ENCODE results near the gene PPP1R15B. TPM values are rescaled to one million over a fixed set of nuclear protein-coding genes. Genes with fewer than 3 reads are reported as not detected.

PPP1R15B gene
- total and polyA plus RNA-seq, 4 donors: 13.0 to 54.0 (median 26.1) TPM

DNA sequence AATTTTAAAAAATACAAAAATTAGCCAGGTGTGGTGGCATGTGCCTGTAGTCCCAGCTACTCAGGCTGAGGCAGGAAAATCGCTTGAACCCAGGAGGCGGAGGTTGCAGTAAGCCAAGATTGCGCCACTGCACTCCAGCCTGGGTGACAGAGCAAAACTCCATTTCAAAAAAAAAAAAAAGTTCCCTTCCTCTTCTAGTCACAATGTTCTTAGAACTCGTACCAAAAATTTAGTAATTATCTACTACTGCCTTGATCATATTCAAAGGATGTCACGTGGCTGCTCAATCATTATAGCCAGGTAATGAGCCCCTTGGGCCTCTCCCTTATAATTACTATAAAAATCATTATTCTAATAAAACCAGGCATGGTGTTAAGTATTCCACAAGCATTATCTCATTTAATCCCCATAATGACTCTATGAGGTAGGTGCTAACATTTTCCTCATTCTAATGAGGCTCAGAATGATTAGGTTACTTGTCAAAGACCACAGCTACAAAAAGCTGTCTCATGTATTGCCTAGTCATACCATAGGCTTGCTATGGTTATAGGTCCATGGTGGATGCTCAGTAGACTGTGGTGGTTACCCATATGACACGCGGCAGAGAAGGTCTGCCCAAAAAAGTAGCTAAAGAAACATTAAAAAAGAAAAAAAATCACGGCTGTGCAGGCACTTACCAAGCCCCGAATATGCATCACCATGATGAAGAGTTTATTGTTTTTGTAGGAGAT lies 15.5 kb upstream of the PPP1R15B start:
- TF ChIP-seq HNF4G (IDR thresholded peaks at IDR 0.05): no peak
- TF ChIP-seq EGR1 (IDR thresholded peaks at IDR 0.05; ENCODE audit: low read depth in 2 of 2): no peak
- TF ChIP-seq FOXA1 (IDR thresholded peaks at IDR 0.05): no peak
- no peak for TF ChIP-seq HNF4A (conservative IDR thresholded peaks at IDR 0.05)
- no peak for TF ChIP-seq GABPA (IDR thresholded peaks at IDR 0.05 in 1 of 2, conservative IDR thresholded peaks at IDR 0.05 in 1 of 2)
- H3K36me3 ChIP-seq (ENCODE audit: control insufficient read depth in 4 of 4, insufficient read depth in 3 of 4, low read depth in 1 of 4, low read length in 3 of 4): peaks cover 0 to 15% (median 6%) of the 10 kb centered on the region in 4 donors

DNA sequence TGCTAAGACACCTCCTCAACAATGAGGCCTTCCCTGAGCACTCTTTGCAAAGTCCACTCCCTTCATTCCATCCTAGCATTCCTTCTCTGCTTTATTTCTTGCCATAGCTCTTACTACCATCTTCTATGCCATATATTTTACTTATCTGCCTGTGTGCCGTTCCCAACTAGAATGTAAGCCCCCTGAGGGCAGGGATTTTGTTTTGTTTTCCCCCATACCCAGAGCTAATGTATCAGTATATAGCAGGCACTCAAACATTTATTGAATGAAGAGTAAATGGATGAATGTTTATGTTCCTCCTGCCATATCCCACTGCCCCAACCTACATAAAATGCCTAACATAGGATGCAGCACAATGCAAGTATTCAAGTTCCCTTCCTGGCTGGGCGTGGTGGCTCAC lies 14.9 kb upstream of the PPP1R15B start:
- Histone ChIP-seq H3K9me3 (ENCODE audit: control insufficient read depth in 4 of 4, low read length in 3 of 4) (no peaks in the 10 kb centered on the region), H3K4me3 (ENCODE audit: low read depth in 1 of 3, low read length in 3 of 3) (no peak overlapping the region), H3K27me3 (ENCODE audit: control insufficient read depth in 4 of 4, insufficient read depth in 4 of 4, low read length in 3 of 4) (no peaks in the 10 kb centered on the region), H3K36me3 (ENCODE audit: control insufficient read depth in 4 of 4, insufficient read depth in 3 of 4, low read depth in 1 of 4, low read length in 3 of 4) (peaks cover 0 to 15% (median 5%) of the 10 kb centered on the region in 4 donors), H3K9ac (ENCODE audit: low read depth in 1 of 2, low read length in 2 of 2) (no peak overlapping the region), H3K4me1 (ENCODE audit: control insufficient read depth in 4 of 4, insufficient read depth in 4 of 4, low read length in 3 of 4) (peaks cover 0 to 2% (median under 1%) of the 10 kb centered on the region in 4 donors), H3K27ac (ENCODE audit: low read depth in 1 of 2, low read length in 2 of 2) (no peak overlapping the region)
- 97% methylated on average over 2 of the region's 2 CpGs for WGBS
- DNase-seq (ENCODE audit: low spot score): no peak
- TF ChIP-seq, protein P1, sequence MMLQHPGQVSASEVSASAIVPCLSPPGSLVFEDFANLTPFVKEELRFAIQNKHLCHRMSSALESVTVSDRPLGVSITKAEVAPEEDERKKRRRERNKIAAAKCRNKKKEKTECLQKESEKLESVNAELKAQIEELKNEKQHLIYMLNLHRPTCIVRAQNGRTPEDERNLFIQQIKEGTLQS (IDR thresholded peaks at IDR 0.05): no peak
- TF ChIP-seq YY1 (IDR thresholded peaks at IDR 0.05) (no peak), HNF4G (IDR thresholded peaks at IDR 0.05) (no peak), EGR1 (IDR thresholded peaks at IDR 0.05; ENCODE audit: low read depth in 2 of 2) (no peak), RAD21 (IDR thresholded peaks at IDR 0.05) (no peak), NR2F2 (IDR thresholded peaks at IDR 0.05) (no peak), RXRA (IDR thresholded peaks at IDR 0.05) (no peak), FOXA1 (IDR thresholded peaks at IDR 0.05) (no peak), SP1 (IDR thresholded peaks at IDR 0.05) (no peak), HNF4A (conservative IDR thresholded peaks at IDR 0.05) (no peak), GABPA (IDR thresholded peaks at IDR 0.05 in 1 of 2, conservative IDR thresholded peaks at IDR 0.05 in 1 of 2) (no peak)
- TF ChIP-seq, protein P2, sequence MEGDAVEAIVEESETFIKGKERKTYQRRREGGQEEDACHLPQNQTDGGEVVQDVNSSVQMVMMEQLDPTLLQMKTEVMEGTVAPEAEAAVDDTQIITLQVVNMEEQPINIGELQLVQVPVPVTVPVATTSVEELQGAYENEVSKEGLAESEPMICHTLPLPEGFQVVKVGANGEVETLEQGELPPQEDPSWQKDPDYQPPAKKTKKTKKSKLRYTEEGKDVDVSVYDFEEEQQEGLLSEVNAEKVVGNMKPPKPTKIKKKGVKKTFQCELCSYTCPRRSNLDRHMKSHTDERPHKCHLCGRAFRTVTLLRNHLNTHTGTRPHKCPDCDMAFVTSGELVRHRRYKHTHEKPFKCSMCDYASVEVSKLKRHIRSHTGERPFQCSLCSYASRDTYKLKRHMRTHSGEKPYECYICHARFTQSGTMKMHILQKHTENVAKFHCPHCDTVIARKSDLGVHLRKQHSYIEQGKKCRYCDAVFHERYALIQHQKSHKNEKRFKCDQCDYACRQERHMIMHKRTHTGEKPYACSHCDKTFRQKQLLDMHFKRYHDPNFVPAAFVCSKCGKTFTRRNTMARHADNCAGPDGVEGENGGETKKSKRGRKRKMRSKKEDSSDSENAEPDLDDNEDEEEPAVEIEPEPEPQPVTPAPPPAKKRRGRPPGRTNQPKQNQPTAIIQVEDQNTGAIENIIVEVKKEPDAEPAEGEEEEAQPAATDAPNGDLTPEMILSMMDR (IDR thresholded peaks at IDR 0.05; ENCODE audit: low read depth, low read length, missing input control): no peak
- TF ChIP-seq, protein P3, sequence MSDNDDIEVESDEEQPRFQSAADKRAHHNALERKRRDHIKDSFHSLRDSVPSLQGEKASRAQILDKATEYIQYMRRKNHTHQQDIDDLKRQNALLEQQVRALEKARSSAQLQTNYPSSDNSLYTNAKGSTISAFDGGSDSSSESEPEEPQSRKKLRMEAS (IDR thresholded peaks at IDR 0.05): no peak

More for the DNA sequence above, 15.5 kb upstream of the PPP1R15B start:
- H3K27ac ChIP-seq (ENCODE audit: low read depth in 1 of 2, low read length in 2 of 2): no peak overlapping the region
- no peak overlapping the region for H3K4me3 ChIP-seq (ENCODE audit: low read depth in 1 of 3, low read length in 3 of 3)
- no peaks in the 10 kb centered on the region for H3K27me3 ChIP-seq (ENCODE audit: control insufficient read depth in 4 of 4, insufficient read depth in 4 of 4, low read length in 3 of 4)
- no peak overlapping the region for H3K9ac ChIP-seq (ENCODE audit: low read depth in 1 of 2, low read length in 2 of 2)
- no peak for DNase-seq (ENCODE audit: low spot score)
- no peaks in the 10 kb centered on the region for H3K9me3 ChIP-seq (ENCODE audit: control insufficient read depth in 4 of 4, low read length in 3 of 4)
- H3K4me1 ChIP-seq (ENCODE audit: control insufficient read depth in 4 of 4, insufficient read depth in 4 of 4, low read length in 3 of 4): peaks cover 0 to 1% (median 0%) of the 10 kb centered on the region in 4 donors
- WGBS: 89% methylated on average over 9 of the region's 9 CpGs

DNA sequence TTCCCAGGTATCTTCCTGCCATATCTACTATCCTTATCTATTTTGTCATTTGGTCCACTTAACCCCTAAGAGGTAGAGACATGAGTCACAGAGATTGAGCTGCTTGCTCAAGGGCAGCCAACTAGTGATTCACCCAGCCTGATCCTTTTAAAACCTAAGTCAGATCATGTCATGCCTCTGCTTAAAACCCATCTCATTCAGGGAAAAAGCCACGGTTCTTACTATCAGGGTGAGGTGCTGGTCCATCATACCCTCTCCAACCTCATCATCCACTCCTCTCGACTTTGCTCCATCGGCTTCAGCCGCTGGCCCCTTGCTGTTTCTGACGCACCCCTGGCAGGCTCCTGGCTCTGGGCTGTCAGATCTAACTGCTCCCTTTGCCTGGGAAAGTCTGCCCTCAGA lies 14.4 kb upstream of the PPP1R15B start:
- Histone ChIP-seq H3K9me3 (ENCODE audit: control insufficient read depth in 4 of 4, low read length in 3 of 4) (no peaks in the 10 kb centered on the region), H3K4me1 (ENCODE audit: control insufficient read depth in 4 of 4, insufficient read depth in 4 of 4, low read length in 3 of 4) (peaks cover 0 to 5% (median 3%) of the 10 kb centered on the region in 4 donors), H3K9ac (ENCODE audit: low read depth in 1 of 2, low read length in 2 of 2) (no peak overlapping the region), H3K27ac (ENCODE audit: low read depth in 1 of 2, low read length in 2 of 2) (no peak overlapping the region), H3K4me3 (ENCODE audit: low read depth in 1 of 3, low read length in 3 of 3) (no peak overlapping the region), H3K36me3 (ENCODE audit: control insufficient read depth in 4 of 4, insufficient read depth in 3 of 4, low read depth in 1 of 4, low read length in 3 of 4) (peaks cover 1 to 15% (median 6%) of the 10 kb centered on the region in 4 donors), H3K27me3 (ENCODE audit: control insufficient read depth in 4 of 4, insufficient read depth in 4 of 4, low read length in 3 of 4) (no peaks in the 10 kb centered on the region)
- no peak for DNase-seq (ENCODE audit: low spot score)
- WGBS: 96% methylated on average over 5 of the region's 5 CpGs
- TF ChIP-seq TAF1 (conservative IDR thresholded peaks at IDR 0.05) (no peak), YY1 (IDR thresholded peaks at IDR 0.05) (no peak), NR2F2 (IDR thresholded peaks at IDR 0.05) (no peak)
- TF ChIP-seq, protein P1 (IDR thresholded peaks at IDR 0.05): no peak
- TF ChIP-seq, protein P3 (IDR thresholded peaks at IDR 0.05): no peak
- TF ChIP-seq, protein P2 (IDR thresholded peaks at IDR 0.05; ENCODE audit: low read depth, low read length, missing input control): no peak
